Neural crest cell (in vitro differentiated cells): ENCODE data around the gene ITPR1. TPM values are rescaled to one million over a fixed set of nuclear protein-coding genes. Genes with fewer than 3 reads are reported as not detected.

Experiments
- DNase-seq: peaks from one replicate; pipeline ENCODE4 v3.0.0; 2021; ENCODE audit warnings: low read depth, mixed read lengths, low spot score
- H3K27ac Mint-ChIP-seq: one replicate; pipeline ENCODE4 v1.8.0; 2021; ENCODE audit warnings: mild to moderate bottlenecking, mixed read lengths; ENCODE audit not compliant: unreplicated experiment
- H3K27me3 Mint-ChIP-seq: 2 replicates; pipeline ENCODE4 v1.8.0; 2021; ENCODE audit warnings: low read depth, mild to moderate bottlenecking, mixed read lengths
- H3K36me3 Mint-ChIP-seq: 2 replicates; pipeline ENCODE4 v1.8.0; 2021; ENCODE audit warnings: low read depth, mild to moderate bottlenecking, mixed read lengths
- H3K4me1 Mint-ChIP-seq: 2 replicates; pipeline ENCODE4 v1.8.0; 2021; ENCODE audit warnings: mixed read lengths
- H3K4me3 Mint-ChIP-seq: one replicate; pipeline ENCODE4 v1.8.0; 2021; ENCODE audit warnings: mild to moderate bottlenecking, mixed read lengths
- H3K9me3 Mint-ChIP-seq: 2 replicates; pipeline ENCODE4 v1.8.0; 2021; ENCODE audit warnings: mixed read lengths
- CTCF ChIP-seq: fragments of 200-600 bp; sonication (generic); conservative IDR thresholded peaks from 2 replicates; pipeline ENCODE4 v1.5.0; 2021; ENCODE audit warnings: antibody characterized with exemption, mild to moderate bottlenecking
- total RNA-seq: library from RNA; stranded (reverse); gene quantifications from 2 replicates; pipeline ENCODE4 v1.2.1, GENCODE V29; 2021

Gene ITPR1
- total RNA-seq, 1 donor from 2014 or later, result 4.8 TPM

GRCh38 chr3:4776980-4777581 lies 283.9 kb downstream of the ITPR1 start:
- TF ChIP-seq CTCF, result no peak
- Mint-ChIP-seq H3K27me3 (no peaks in the 10 kb centered on the region), H3K9me3 (no peaks in the 10 kb centered on the region), H3K4me1 (no peaks in the 10 kb centered on the region), H3K4me3 (no peak overlapping the region), H3K27ac (no peak overlapping the region), H3K36me3 (no peaks in the 10 kb centered on the region)
- no peak for DNase-seq

DNA sequence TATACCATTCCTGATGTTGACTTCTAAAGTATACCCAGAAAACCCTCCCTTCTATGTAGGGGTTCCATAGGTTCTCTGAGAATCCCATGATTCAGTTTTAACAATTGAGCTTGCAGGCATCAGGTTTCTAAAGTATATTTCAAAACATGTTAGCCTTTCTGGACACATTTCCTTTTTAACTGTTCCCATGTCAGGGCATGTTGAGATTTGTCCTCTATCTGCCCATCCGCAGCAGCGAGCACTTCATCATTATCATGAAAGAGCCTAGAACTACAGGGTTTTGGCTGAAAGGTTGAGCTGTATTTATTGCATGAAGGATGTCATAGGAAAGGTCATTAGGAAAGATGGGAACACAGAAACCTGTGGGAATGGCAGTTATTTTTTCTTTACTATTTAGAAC lies 285.0 kb downstream of the ITPR1 start:
- Mint-ChIP-seq H3K4me1 (no peaks in the 10 kb centered on the region), H3K27me3 (no peaks in the 10 kb centered on the region), H3K9me3 (no peaks in the 10 kb centered on the region), H3K27ac (no peak overlapping the region), H3K36me3 (no peaks in the 10 kb centered on the region), H3K4me3 (no peak overlapping the region)
- no peak for DNase-seq
- TF ChIP-seq CTCF, result no peak

- Mint-ChIP-seq H3K4me3 (no peak overlapping the region), H3K9me3 (no peaks in the 10 kb centered on the region), H3K27ac (no peak overlapping the region), H3K4me1 (no peaks in the 10 kb centered on the region), H3K27me3 (no peaks in the 10 kb centered on the region), H3K36me3 (no peaks in the 10 kb centered on the region)
- no peak for TF ChIP-seq CTCF
- no peak for DNase-seq
Observed at GRCh38 chr3:4778740-4779139, 285.6 kb downstream of the ITPR1 start.

- no peak overlapping the region for H3K4me3 Mint-ChIP-seq
- H3K36me3 Mint-ChIP-seq, result peaks cover 3% of the 10 kb centered on the region
- no peaks in the 10 kb centered on the region for H3K4me1 Mint-ChIP-seq
- H3K27ac Mint-ChIP-seq, result no peak overlapping the region
- H3K9me3 Mint-ChIP-seq, result no peaks in the 10 kb centered on the region
- H3K27me3 Mint-ChIP-seq, result no peaks in the 10 kb centered on the region
- TF ChIP-seq CTCF, result no peak
- no peak for DNase-seq
Observed at GRCh38 chr3:4780545-4780957, 287.4 kb downstream of the ITPR1 start.

GRCh38 chr3:4782095-4782494 lies 288.9 kb downstream of the ITPR1 start:
- Mint-ChIP-seq H3K27ac (no peak overlapping the region), H3K4me1 (no peaks in the 10 kb centered on the region), H3K4me3 (no peak overlapping the region), H3K27me3 (no peaks in the 10 kb centered on the region), H3K36me3 (peaks cover 3% of the 10 kb centered on the region), H3K9me3 (no peaks in the 10 kb centered on the region)
- TF ChIP-seq CTCF, result no peak
- no peak for DNase-seq
